IMR-90 (cell line): ENCODE measurements around the gene CNPY1. TPM values are rescaled to one million over a fixed set of nuclear protein-coding genes. Genes with fewer than 3 reads are reported as not detected.

Source experiments
- ATAC-seq: fragments of 200-7000 bp; cut with Tn5 transposase; 2 replicates; pipeline ENCODE4 v1.9.1; 2020; ENCODE audit warnings: low read depth, mild to moderate bottlenecking, moderate library complexity
- BruUV-seq: library from RNA; stranded (reverse); fragments of 400-500 nt; replicated peaks from 2 replicates; lab custom pipeline; 2021; lab: Mats Ljungman, UMichigan
- CTCF ChIA-PET: fragments of 300-600 bp; formaldehyde crosslinking; extraction: SDS; loops from one replicate; lab custom pipeline; 2021; ENCODE audit warnings: antibody characterized with exemption; lab: Yijun Ruan, JAX
- POLR2A ChIA-PET: fragments of 300-600 bp; sonication (Branson Sonifier 250); formaldehyde crosslinking; loops from one replicate; lab custom pipeline; 2022; ENCODE audit warnings: antibody characterized with exemption; ENCODE audit not compliant: unreplicated experiment; lab: Charles Lee
- DNase-seq: peaks from one replicate; pipeline ENCODE4 v3.0.0; 2013
- H2AFZ ChIP-seq: replicated peaks from 2 replicates; pipeline ENCODE3; 2013; ENCODE audit warnings: low read length, mild to moderate bottlenecking; ENCODE audit not compliant: poor library complexity
- H2AK5ac ChIP-seq: 2 replicates; pipeline ENCODE4 v1.6.1; 2013; ENCODE audit warnings: low read depth, low read length, inconsistent platforms
- H2AK9ac ChIP-seq: replicated peaks from 2 replicates; pipeline ENCODE3; 2013; ENCODE audit warnings: mild to moderate bottlenecking, low read depth, low read length, moderate library complexity; ENCODE audit not compliant: poor library complexity
- H2BK120ac ChIP-seq: 2 replicates; pipeline ENCODE4 v1.6.1; 2013; ENCODE audit warnings: low read depth, low read length, inconsistent platforms
- H2BK15ac ChIP-seq: 3 replicates; pipeline ENCODE4 v1.6.1; 2013; ENCODE audit warnings: low read depth, low read length, inconsistent platforms
- H2BK20ac ChIP-seq: 2 replicates; pipeline ENCODE4 v1.6.1; 2013; ENCODE audit warnings: low read depth, mild to moderate bottlenecking, inconsistent platforms, low read length, moderate library complexity
- H2BK5ac ChIP-seq: 2 replicates; pipeline ENCODE4 v1.6.1; 2013; ENCODE audit warnings: mild to moderate bottlenecking, low read depth, low read length, inconsistent platforms; ENCODE audit not compliant: poor library complexity, severe bottlenecking
- H3K14ac ChIP-seq: replicated peaks from 2 replicates; pipeline ENCODE4 v1.6.1; 2013; ENCODE audit warnings: low read depth, low read length, inconsistent platforms
- H3K18ac ChIP-seq: 2 replicates; pipeline ENCODE4 v1.6.1; 2013; ENCODE audit warnings: low read depth, low read length, control low read depth
- H3K23ac ChIP-seq: 2 replicates; pipeline ENCODE4 v1.6.1; 2013; ENCODE audit warnings: low read depth, low read length, inconsistent platforms
- H3K27ac ChIP-seq: 2 replicates; pipeline ENCODE4 v1.5.1; 2013; ENCODE audit warnings: mild to moderate bottlenecking, control low read depth, low read length; ENCODE audit not compliant: insufficient read depth
- H3K27me3 ChIP-seq: 2 replicates; pipeline ENCODE4 v1.6.1; 2013; ENCODE audit warnings: low read length; ENCODE audit not compliant: control insufficient read depth, insufficient read depth
- H3K36me3 ChIP-seq: 2 replicates; pipeline ENCODE4 v1.6.1; 2013; ENCODE audit warnings: low read length, mixed read lengths; ENCODE audit not compliant: control insufficient read depth, insufficient read depth
- H3K4ac ChIP-seq: 2 replicates; pipeline ENCODE4 v1.6.1; 2013; ENCODE audit warnings: low read depth, low read length, inconsistent platforms
- H3K4me1 ChIP-seq: 2 replicates; pipeline ENCODE4 v1.6.1; 2013; ENCODE audit warnings: low read length, mixed read lengths; ENCODE audit not compliant: control insufficient read depth, insufficient read depth
- H3K4me2 ChIP-seq: 2 replicates; pipeline ENCODE4 v1.6.1; 2013; ENCODE audit warnings: low read depth, mild to moderate bottlenecking, control low read depth, low read length, moderate library complexity
- H3K4me3 ChIP-seq: 2 replicates; pipeline ENCODE4 v1.5.1; 2013; ENCODE audit warnings: low read depth, mild to moderate bottlenecking, control low read depth, low read length, moderate library complexity; ENCODE audit not compliant: insufficient read depth
- H3K56ac ChIP-seq: 2 replicates; pipeline ENCODE4 v1.6.1; 2013; ENCODE audit warnings: low read length, inconsistent platforms; ENCODE audit not compliant: insufficient read depth; ENCODE audit errors: extremely low read depth
- H3K79me1 ChIP-seq, 2 experiments: 2 replicates each; pipeline ENCODE4 v1.6.1; 2013; ENCODE audit warnings: low read length in 2 of 2, inconsistent platforms in 1 of 2, low read depth in 1 of 2
- H3K9ac ChIP-seq: 2 replicates; pipeline ENCODE4 v1.6.1; 2013; ENCODE audit warnings: low read depth, low read length, control low read depth
- H3K9me1 ChIP-seq: 2 replicates; pipeline ENCODE4 v1.6.1; 2013; ENCODE audit warnings: low read length, inconsistent platforms; ENCODE audit not compliant: insufficient read depth
- H3K9me3 ChIP-seq: 2 replicates; pipeline ENCODE4 v1.6.1; 2013; ENCODE audit warnings: low read length; ENCODE audit not compliant: control insufficient read depth, insufficient read depth
- H4K20me1 ChIP-seq: 2 replicates; pipeline ENCODE4 v1.6.1; 2013; ENCODE audit warnings: low read length, inconsistent platforms; ENCODE audit not compliant: insufficient read depth
- H4K5ac ChIP-seq: 2 replicates; pipeline ENCODE4 v1.6.1; 2013; ENCODE audit warnings: mild to moderate bottlenecking, low read depth, low read length, control low read depth
- H4K8ac ChIP-seq, 2 experiments: 2 replicates each; pipeline ENCODE4 v1.6.1; 2013; ENCODE audit warnings: low read depth in 2 of 2, low read length in 2 of 2, control low read depth in 1 of 2, inconsistent platforms in 1 of 2
- H4K91ac ChIP-seq: 2 replicates; pipeline ENCODE4 v1.6.1; 2013; ENCODE audit warnings: low read depth, low read length, inconsistent platforms; ENCODE audit not compliant: insufficient read depth
- BHLHE40 ChIP-seq: fragments of 150-350 bp; IDR thresholded peaks from 2 replicates; pipeline ENCODE4 v1.6.1; 2016; ENCODE audit warnings: mild to moderate bottlenecking, low read depth, low read length
- CEBPB ChIP-seq: IDR thresholded peaks from 2 replicates; pipeline ENCODE4 v1.6.1; 2012; ENCODE audit warnings: low read depth, low read length, improper control_type of control experiment
- CHD1 ChIP-seq: IDR thresholded peaks from 2 replicates; pipeline ENCODE4 v1.6.1; 2012; ENCODE audit warnings: low read depth, low read length, improper control_type of control experiment
- FOS ChIP-seq: fragments of 150-350 bp; IDR thresholded peaks from 2 replicates; pipeline ENCODE4 v1.6.1; 2016; ENCODE audit warnings: low read depth, low read length
- MAFK ChIP-seq: IDR thresholded peaks from 2 replicates; pipeline ENCODE4 v1.6.1; 2012; ENCODE audit warnings: low read depth, low read length, improper control_type of control experiment
- MAZ ChIP-seq: IDR thresholded peaks from 2 replicates; pipeline ENCODE4 v1.6.1; 2012; ENCODE audit warnings: low read depth, mild to moderate bottlenecking, low read length, improper control_type of control experiment, moderate library complexity, borderline replicate concordance
- MXI1 ChIP-seq: IDR thresholded peaks from 2 replicates; pipeline ENCODE4 v1.6.1; 2012; ENCODE audit warnings: low read depth, mild to moderate bottlenecking, low read length, moderate library complexity, borderline replicate concordance
- NFE2L2 ChIP-seq: fragments of 150-350 bp; IDR thresholded peaks from 2 replicates; pipeline ENCODE4 v1.6.1; 2016; ENCODE audit warnings: low read depth, mild to moderate bottlenecking, low read length
- POLR2A ChIP-seq: IDR thresholded peaks from 2 replicates; pipeline ENCODE4 v1.6.1; 2012; ENCODE audit warnings: mild to moderate bottlenecking, low read depth, low read length
- RAD21 ChIP-seq: IDR thresholded peaks from 2 replicates; pipeline ENCODE4 v1.6.1; 2012; ENCODE audit warnings: low read length, improper control_type of control experiment
- RCOR1 ChIP-seq: IDR thresholded peaks from 2 replicates; pipeline ENCODE4 v1.6.1; 2012; ENCODE audit warnings: mild to moderate bottlenecking, low read length, improper control_type of control experiment; ENCODE audit not compliant: insufficient replicate concordance
- RFX5 ChIP-seq: IDR thresholded peaks from 2 replicates; pipeline ENCODE4 v1.8.0; 2012; ENCODE audit warnings: low read depth, mild to moderate bottlenecking, low read length, moderate library complexity
- SMC3 ChIP-seq: fragments of 150-350 bp; IDR thresholded peaks from 2 replicates; pipeline ENCODE4 v1.6.1; 2016; ENCODE audit warnings: low read depth, mild to moderate bottlenecking, antibody characterized with exemption, low read length, moderate library complexity
- WGBS, 2 experiments: methylation state at CpG; one replicate each; pipeline versions ENCODE4 v1.1.5 to v1.1.7; 2013; ENCODE audit warnings: missing lambda C conversion rate in 2 of 2; ENCODE audit not compliant: insufficient read length in 1 of 2; ENCODE audit errors: extremely low coverage in 2 of 2; 5-methylcytosine and 5-hydroxymethylcytosine counted together
- dilution Hi-C: fragments of 300-500 bp; cut with HindIII; formaldehyde crosslinking; loops from one replicate; pipeline ENCODE4 v1.14.3; 2018; ENCODE audit warnings: low sequenced_read_pairs; ENCODE audit not compliant: unreplicated experiment
- in situ Hi-C: fragments of 300-500 bp; cut with MboI; formaldehyde crosslinking; loops from 3 replicates; pipeline ENCODE4 v1.14.3; 2019; ENCODE audit warnings: low sequenced_read_pairs, inconsistent platforms, mixed read lengths
- intact Hi-C: fragments of 100-400 bp; cut with micrococcal nuclease; formaldehyde crosslinking; loops from 2 replicates; pipeline ENCODE4 v1.10.0; 2022
- polyA plus RNA-seq, 3 experiments: library from polyadenylated mRNA; depleted of rRNA; stranded (reverse); fragments of >200 nt; gene quantifications; 2 replicates each; pipeline ENCODE4 v1.2.3, GENCODE V29; 2012; ENCODE audit warnings: low replicate concordance in 1 of 3
- total RNA-seq: library from RNA; depleted of rRNA; stranded (reverse); fragments of >200 nt; gene quantifications from 2 replicates; pipeline ENCODE4 v1.2.3, GENCODE V29; 2012
- TF ChIP-seq, protein P1 (sequence below): fragments of 150-350 bp; IDR thresholded peaks from 2 replicates; pipeline ENCODE4 v1.6.1; 2016; ENCODE audit warnings: low read depth, mild to moderate bottlenecking, low read length, moderate library complexity, borderline replicate concordance
- TF ChIP-seq, protein P2 (sequence below): conservative IDR thresholded peaks from 2 replicates; pipeline ENCODE4 v1.5.1; 2012; ENCODE audit warnings: mild to moderate bottlenecking, low read depth, low read length, improper control_type of control experiment
- TF ChIP-seq, protein P3 (sequence below): fragments of 150-350 bp; IDR thresholded peaks from 2 replicates; pipeline ENCODE4 v1.6.1; 2017; ENCODE audit warnings: mild to moderate bottlenecking, antibody characterized with exemption, low read length, low read depth

CNPY1 gene
- total and polyA plus RNA-seq, 2 of the 4 experiments (the other 2 are of a cell fraction): not detected

DNA sequence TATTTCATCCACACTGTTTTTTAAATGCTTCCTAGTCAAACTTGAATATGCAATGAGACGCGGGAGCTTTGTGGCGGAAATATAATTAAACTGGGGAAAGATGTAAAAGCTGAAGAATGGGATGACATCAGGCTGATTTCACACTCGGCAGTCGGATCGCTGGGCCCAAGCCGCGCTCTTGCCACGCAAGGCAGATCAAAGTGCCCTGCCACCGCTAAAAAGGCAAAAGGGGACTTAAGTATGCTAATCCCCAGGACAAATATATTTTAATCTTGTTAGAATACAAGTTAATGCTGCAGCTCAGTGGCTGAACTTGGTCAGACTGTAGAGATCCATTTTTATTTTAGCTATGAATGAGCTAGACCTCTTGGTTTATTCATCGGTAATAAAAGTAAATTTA, 74.6 kb downstream of the CNPY1 start:
- WGBS, 2 experiments: 3% methylated on average over 4 of the region's 11 CpGs; no CpG with 5 or more reads in 1 of the 2 experiments
- no peaks in the 10 kb centered on the region for H3K36me3 ChIP-seq
- dilution Hi-C loops: no loop called here
- no peak overlapping the region for H4K91ac ChIP-seq
- no peak overlapping the region for H3K27ac ChIP-seq
- CTCF ChIA-PET: no interaction called here
- no peak overlapping the region for H3K18ac ChIP-seq
- no peaks in the 10 kb centered on the region for H4K20me1 ChIP-seq
- H2BK5ac ChIP-seq: no peak overlapping the region
- no peak overlapping the region for H3K4ac ChIP-seq
- H2BK20ac ChIP-seq: no peak overlapping the region
- no peak overlapping the region for H2BK120ac ChIP-seq
- no peak overlapping the region for H2AFZ ChIP-seq
- H4K5ac ChIP-seq: no peak overlapping the region
- H3K27me3 ChIP-seq: peaks cover 69% of the 10 kb centered on the region
- no peak for ATAC-seq
- no peak overlapping the region for H3K56ac ChIP-seq
- H3K4me2 ChIP-seq: no peak overlapping the region
- BruUV-seq: no TSS peak
- H3K79me1 ChIP-seq: no peaks in the 10 kb centered on the region
- H3K23ac ChIP-seq: no peak overlapping the region
- no peak for TF ChIP-seq BHLHE40
- no peak for TF ChIP-seq RAD21
- TF ChIP-seq CEBPB: no peak
- no peak for TF ChIP-seq RFX5
- TF ChIP-seq POLR2A: no peak
- TF ChIP-seq, protein P1, sequence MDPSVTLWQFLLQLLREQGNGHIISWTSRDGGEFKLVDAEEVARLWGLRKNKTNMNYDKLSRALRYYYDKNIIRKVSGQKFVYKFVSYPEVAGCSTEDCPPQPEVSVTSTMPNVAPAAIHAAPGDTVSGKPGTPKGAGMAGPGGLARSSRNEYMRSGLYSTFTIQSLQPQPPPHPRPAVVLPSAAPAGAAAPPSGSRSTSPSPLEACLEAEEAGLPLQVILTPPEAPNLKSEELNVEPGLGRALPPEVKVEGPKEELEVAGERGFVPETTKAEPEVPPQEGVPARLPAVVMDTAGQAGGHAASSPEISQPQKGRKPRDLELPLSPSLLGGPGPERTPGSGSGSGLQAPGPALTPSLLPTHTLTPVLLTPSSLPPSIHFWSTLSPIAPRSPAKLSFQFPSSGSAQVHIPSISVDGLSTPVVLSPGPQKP: no peak
- TF ChIP-seq, protein P2, sequence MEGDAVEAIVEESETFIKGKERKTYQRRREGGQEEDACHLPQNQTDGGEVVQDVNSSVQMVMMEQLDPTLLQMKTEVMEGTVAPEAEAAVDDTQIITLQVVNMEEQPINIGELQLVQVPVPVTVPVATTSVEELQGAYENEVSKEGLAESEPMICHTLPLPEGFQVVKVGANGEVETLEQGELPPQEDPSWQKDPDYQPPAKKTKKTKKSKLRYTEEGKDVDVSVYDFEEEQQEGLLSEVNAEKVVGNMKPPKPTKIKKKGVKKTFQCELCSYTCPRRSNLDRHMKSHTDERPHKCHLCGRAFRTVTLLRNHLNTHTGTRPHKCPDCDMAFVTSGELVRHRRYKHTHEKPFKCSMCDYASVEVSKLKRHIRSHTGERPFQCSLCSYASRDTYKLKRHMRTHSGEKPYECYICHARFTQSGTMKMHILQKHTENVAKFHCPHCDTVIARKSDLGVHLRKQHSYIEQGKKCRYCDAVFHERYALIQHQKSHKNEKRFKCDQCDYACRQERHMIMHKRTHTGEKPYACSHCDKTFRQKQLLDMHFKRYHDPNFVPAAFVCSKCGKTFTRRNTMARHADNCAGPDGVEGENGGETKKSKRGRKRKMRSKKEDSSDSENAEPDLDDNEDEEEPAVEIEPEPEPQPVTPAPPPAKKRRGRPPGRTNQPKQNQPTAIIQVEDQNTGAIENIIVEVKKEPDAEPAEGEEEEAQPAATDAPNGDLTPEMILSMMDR: no peak
- TF ChIP-seq CHD1: no peak
- no peak for TF ChIP-seq RCOR1
- no peak for TF ChIP-seq SMC3
- TF ChIP-seq, protein P3, sequence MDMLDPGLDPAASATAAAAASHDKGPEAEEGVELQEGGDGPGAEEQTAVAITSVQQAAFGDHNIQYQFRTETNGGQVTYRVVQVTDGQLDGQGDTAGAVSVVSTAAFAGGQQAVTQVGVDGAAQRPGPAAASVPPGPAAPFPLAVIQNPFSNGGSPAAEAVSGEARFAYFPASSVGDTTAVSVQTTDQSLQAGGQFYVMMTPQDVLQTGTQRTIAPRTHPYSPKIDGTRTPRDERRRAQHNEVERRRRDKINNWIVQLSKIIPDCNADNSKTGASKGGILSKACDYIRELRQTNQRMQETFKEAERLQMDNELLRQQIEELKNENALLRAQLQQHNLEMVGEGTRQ: no peak
- no peak for TF ChIP-seq MXI1
- TF ChIP-seq FOS: no peak
- TF ChIP-seq MAZ: no peak
- no peak for TF ChIP-seq MAFK
- TF ChIP-seq NFE2L2: no peak
- no peak overlapping the region for H3K9ac ChIP-seq
- no peak overlapping the region for H3K4me3 ChIP-seq
- no peak overlapping the region for H2AK5ac ChIP-seq
- H2BK15ac ChIP-seq: no peak overlapping the region
- H4K8ac ChIP-seq: no peak overlapping the region
- no peak overlapping the region for H3K14ac ChIP-seq
- intact Hi-C loops: no loop called here
- H3K4me1 ChIP-seq: no peaks in the 10 kb centered on the region
- DNase-seq: no peak
- no peaks in the 10 kb centered on the region for H3K9me1 ChIP-seq
- no peak overlapping the region for H2AK9ac ChIP-seq
- in situ Hi-C loops: no loop called here
- H3K9me3 ChIP-seq: no peaks in the 10 kb centered on the region
- POLR2A ChIA-PET: no interaction called here
